Femur (tissue), 1 donor: Measurements from ENCODE around the gene PER3.

Experiments used
- DNase-seq: peaks from one replicate; pipeline ENCODE4 v3.0.0-alpha.2; 2017

PER3 gene

GRCh38 chr1:7839526-7839925 lies 55.4 kb downstream of the PER3 start:
- no peak for DNase-seq

GRCh38 chr1:7842517-7842916 lies 58.4 kb downstream of the PER3 start:
- no peak for DNase-seq

GRCh38 chr1:7845761-7846160 lies 61.7 kb downstream of the PER3 start:
- DNase-seq = no peak

- DNase-seq = no peak
These were observed 62.6 kb downstream of the PER3 start for GRCh38 chr1:7846656-7847055.

- DNase-seq = no peak
These were observed 63.5 kb downstream of the PER3 start for GRCh38 chr1:7847599-7847998.

- DNase-seq = no peak
These were observed 66.7 kb downstream of the PER3 start for GRCh38 chr1:7850786-7851185.

- DNase-seq = no peak
These were observed 69.0 kb downstream of the PER3 start, which contains the start of gene UTS2 for GRCh38 chr1:7852804-7853683. Gene UTS2 (minus strand): TSS chr1:7853065. CDS start chr1:7853003, 62 bp downstream.

- no peak for DNase-seq
These were observed 69.6 kb downstream of the PER3 start for GRCh38 chr1:7853684-7854026.

- no peak for DNase-seq
These were observed 72.3 kb downstream of the PER3 start for GRCh38 chr1:7856345-7856744.

- DNase-seq = no peak
These were observed 72.9 kb downstream of the PER3 start for GRCh38 chr1:7857000-7857399.

GRCh38 chr1:7857985-7858384 lies 73.9 kb downstream of the PER3 start:
- no peak for DNase-seq

- no peak for DNase-seq
These were observed 75.3 kb downstream of the PER3 start for GRCh38 chr1:7859406-7859805.

GRCh38 chr1:7860130-7860529 lies 76.0 kb downstream of the PER3 start:
- no peak for DNase-seq

GRCh38 chr1:7861452-7861851 lies 77.4 kb downstream of the PER3 start:
- no peak for DNase-seq

GRCh38 chr1:7862211-7863060 lies 78.3 kb downstream of the PER3 start:
- no peak for DNase-seq

GRCh38 chr1:7863756-7864328 lies 79.8 kb downstream of the PER3 start:
- no peak for DNase-seq

- DNase-seq = no peak
These were observed 81.9 kb downstream of the PER3 start for GRCh38 chr1:7865978-7866377.

GRCh38 chr1:7868070-7868780 lies 84.1 kb downstream of the PER3 start:
- DNase-seq = no peak

- no peak for DNase-seq
These were observed 85.2 kb downstream of the PER3 start for GRCh38 chr1:7869136-7869920.

- DNase-seq = no peak
These were observed 87.0 kb downstream of the PER3 start for GRCh38 chr1:7871136-7871535.

- no peak for DNase-seq
These were observed 90.0 kb downstream of the PER3 start for GRCh38 chr1:7873801-7874795.
